OCI-LY1 (cell line): ENCODE data around the gene SH3PXD2A.

Experiments used
- H2AFZ ChIP-seq: fragments of 200-600 bp; sonication (generic), shearing (Covaris generic); 2 replicates; pipeline ENCODE4 v1.6.0; 2014; ENCODE audit warnings: antibody characterized with exemption, mild to moderate bottlenecking, low read length
- H3F3A ChIP-seq: fragments of 200-600 bp; sonication (generic), shearing (Covaris generic); 2 replicates; pipeline ENCODE4 v1.6.0; 2014; ENCODE audit warnings: mild to moderate bottlenecking, antibody characterized with exemption, low read length, moderate library complexity; ENCODE audit not compliant: insufficient read depth
- H3K27ac ChIP-seq: fragments of 200-600 bp; sonication (generic); 2 replicates; pipeline ENCODE4 v1.5.1; 2014; ENCODE audit warnings: low read length, mixed run types, mild to moderate bottlenecking, low read depth; ENCODE audit not compliant: poor library complexity, severe bottlenecking
- H3K27me3 ChIP-seq: fragments of 200-600 bp; sonication (generic); 2 replicates; pipeline ENCODE4 v1.6.0; 2014; ENCODE audit warnings: antibody characterized with exemption, mild to moderate bottlenecking, low read length, moderate library complexity; ENCODE audit not compliant: insufficient read depth
- H3K36me3 ChIP-seq: fragments of 200-600 bp; sonication (generic); 2 replicates; pipeline ENCODE4 v1.6.1; 2014; ENCODE audit warnings: mild to moderate bottlenecking, antibody characterized with exemption, low read length, moderate library complexity, mixed read lengths; ENCODE audit not compliant: insufficient read depth
- H3K4me1 ChIP-seq: fragments of 200-600 bp; sonication (generic); 2 replicates; pipeline ENCODE4 v1.5.1; 2014; ENCODE audit warnings: mild to moderate bottlenecking, low read length, moderate library complexity; ENCODE audit not compliant: insufficient read depth, severe bottlenecking
- H3K4me2 ChIP-seq: fragments of 200-600 bp; sonication (generic), shearing (Covaris generic); 2 replicates; pipeline ENCODE4 v1.6.1; 2014; ENCODE audit warnings: low read length
- H3K4me3 ChIP-seq: fragments of 200-600 bp; sonication (generic); 2 replicates; pipeline ENCODE4 v1.5.1; 2014; ENCODE audit warnings: low read length, low read depth, mild to moderate bottlenecking, mixed read lengths; ENCODE audit not compliant: poor library complexity, severe bottlenecking
- H3K79me2 ChIP-seq: fragments of 200-600 bp; shearing (Covaris generic); 2 replicates; pipeline ENCODE4 v1.6.1; 2016; ENCODE audit warnings: mixed run types, low read length, mixed read lengths; ENCODE audit not compliant: insufficient read depth
- H3K9ac ChIP-seq: fragments of 200-600 bp; sonication (generic), shearing (Covaris generic); 2 replicates; pipeline ENCODE4 v1.6.1; 2014; ENCODE audit warnings: mild to moderate bottlenecking, low read length, mixed read lengths
- H3K9me2 ChIP-seq: fragments of 200-600 bp; sonication (generic), shearing (Covaris generic); 2 replicates; pipeline ENCODE4 v1.6.1; 2014; ENCODE audit warnings: low read depth, mild to moderate bottlenecking, low read length, mixed read lengths
- H3K9me3 ChIP-seq: fragments of 200-600 bp; shearing (Covaris generic); 2 replicates; pipeline ENCODE4 v1.6.1; 2014; ENCODE audit warnings: low read length, mixed read lengths
- H4K20me1 ChIP-seq: fragments of 200-600 bp; sonication (generic), shearing (Covaris generic); 2 replicates; pipeline ENCODE4 v1.6.0; 2016; ENCODE audit warnings: mild to moderate bottlenecking, low read length; ENCODE audit not compliant: insufficient read depth
- CTCF ChIP-seq: fragments of 200-600 bp; sonication (generic), shearing (Covaris generic); IDR thresholded peaks from 2 replicates; pipeline ENCODE4 v1.5.1; 2017; ENCODE audit warnings: mild to moderate bottlenecking, antibody characterized with exemption, low read length, moderate library complexity, mixed read lengths
- EZH2 ChIP-seq: fragments of 200-600 bp; sonication (generic), shearing (Covaris generic); IDR thresholded peaks from 2 replicates; pipeline ENCODE4 v1.8.0; 2017; ENCODE audit warnings: borderline replicate concordance, mixed run types, mild to moderate bottlenecking, antibody characterized with exemption, low read length, moderate library complexity, mixed read lengths

The SH3PXD2A gene

GRCh38 chr10:103763374-103764202 lies 91.8 kb downstream of the SH3PXD2A start:
- Histone ChIP-seq H2AFZ (no peak overlapping the region), H3K4me1 (peaks cover 35% of the 10 kb centered on the region), H3K9me3 (no peaks in the 10 kb centered on the region), H3K27ac (no peak overlapping the region), H3K36me3 (no peaks in the 10 kb centered on the region), H3K27me3 (no peaks in the 10 kb centered on the region), H3K9me2 (no peaks in the 10 kb centered on the region), H3K9ac (peak overlapping the region; percentile 7; the same call in 1 of the 2 replicates), H4K20me1 (no peaks in the 10 kb centered on the region), H3K4me2 (peak overlapping the region; percentile 50), H3K4me3 (peak overlapping the region; percentile 16), H3K79me2 (no peaks in the 10 kb centered on the region), H3F3A (no peaks in the 10 kb centered on the region)
- TF ChIP-seq EZH2 (no peak), CTCF (no peak)

GRCh38 chr10:103762916-103763315 lies 92.5 kb downstream of the SH3PXD2A start:
- Histone ChIP-seq H3K9me2 (no peaks in the 10 kb centered on the region), H3K9me3 (no peaks in the 10 kb centered on the region), H2AFZ (no peak overlapping the region), H3K4me3 (no peak overlapping the region), H3F3A (no peaks in the 10 kb centered on the region), H3K4me2 (no peak overlapping the region), H3K36me3 (no peaks in the 10 kb centered on the region), H3K79me2 (no peaks in the 10 kb centered on the region), H3K27ac (no peak overlapping the region), H3K27me3 (no peaks in the 10 kb centered on the region), H3K9ac (no peak overlapping the region), H3K4me1 (peaks cover 35% of the 10 kb centered on the region), H4K20me1 (no peaks in the 10 kb centered on the region)
- TF ChIP-seq CTCF, result no peak
- no peak for TF ChIP-seq EZH2

- no peak overlapping the region for H3K27ac ChIP-seq
- H3F3A ChIP-seq, result no peaks in the 10 kb centered on the region
- H3K4me2 ChIP-seq, result no peak overlapping the region
- no peaks in the 10 kb centered on the region for H3K9me3 ChIP-seq
- H3K36me3 ChIP-seq, result no peaks in the 10 kb centered on the region
- TF ChIP-seq CTCF (no peak), EZH2 (no peak)
- peaks cover 35% of the 10 kb centered on the region for H3K4me1 ChIP-seq
- no peaks in the 10 kb centered on the region for H3K79me2 ChIP-seq
- no peak overlapping the region for H2AFZ ChIP-seq
- no peaks in the 10 kb centered on the region for H4K20me1 ChIP-seq
- no peaks in the 10 kb centered on the region for H3K9me2 ChIP-seq
- no peaks in the 10 kb centered on the region for H3K27me3 ChIP-seq
- H3K9ac ChIP-seq, result no peak overlapping the region
- H3K4me3 ChIP-seq, result no peak overlapping the region
These were observed 93.2 kb downstream of the SH3PXD2A start for GRCh38 chr10:103762162-103762561.
